ENCODE results near the gene HS1BP3. TPM values are rescaled to one million over a fixed set of nuclear protein-coding genes. Genes with fewer than 3 reads are reported as not detected.

Gene HS1BP3
- total RNA-seq, 1 donor from 2014 or later, result 16.5 TPM

DNA sequence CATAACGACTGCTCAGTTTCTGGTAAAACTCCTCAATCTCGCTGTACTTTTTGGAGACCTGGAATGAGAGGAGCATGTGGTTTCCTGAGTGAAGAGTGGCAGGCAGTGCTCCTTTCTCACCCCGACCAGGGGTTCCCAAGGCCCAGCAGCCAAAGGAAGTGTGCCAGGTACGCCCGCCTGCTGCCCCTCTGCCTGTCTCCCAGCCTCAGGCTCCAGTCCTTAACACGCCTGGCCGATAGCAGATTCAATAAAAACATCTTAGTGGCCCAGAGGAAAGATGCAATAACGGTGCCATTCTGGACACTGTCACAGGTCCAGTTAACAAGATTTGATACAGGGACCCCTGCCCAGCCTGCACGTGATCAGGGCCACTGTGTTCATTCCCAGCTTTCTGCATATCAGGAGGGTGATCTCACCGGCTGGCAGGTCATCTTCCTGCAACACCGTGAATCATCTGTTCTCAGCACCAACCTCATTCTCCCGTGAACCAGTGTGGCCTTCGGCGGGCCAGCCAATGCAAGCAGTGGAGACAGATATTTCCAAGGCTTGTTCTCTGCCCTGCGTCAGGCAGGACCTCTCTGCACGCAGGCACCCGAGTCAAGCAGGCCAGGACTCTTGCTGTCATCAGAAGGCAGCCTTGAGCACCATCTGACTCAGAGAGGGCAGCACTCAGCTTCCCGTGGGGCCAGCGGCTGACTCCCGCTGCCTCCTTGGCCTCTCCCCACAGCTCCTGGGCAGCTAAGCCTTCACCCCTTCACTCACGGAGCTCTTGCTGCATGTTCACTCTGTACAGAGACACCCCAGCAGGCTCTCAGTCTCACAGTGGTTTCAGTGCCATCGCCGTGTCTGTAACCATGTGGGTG, 9.5 kb downstream of the HS1BP3 start:
- H3K4me1 Mint-ChIP-seq (ENCODE audit: low read depth), result no peaks in the 10 kb centered on the region
- no peaks in the 10 kb centered on the region for H3K9me3 Mint-ChIP-seq (ENCODE audit: low read depth)
- no peaks in the 10 kb centered on the region for H3K27me3 Mint-ChIP-seq
- TF ChIP-seq, protein P1, sequence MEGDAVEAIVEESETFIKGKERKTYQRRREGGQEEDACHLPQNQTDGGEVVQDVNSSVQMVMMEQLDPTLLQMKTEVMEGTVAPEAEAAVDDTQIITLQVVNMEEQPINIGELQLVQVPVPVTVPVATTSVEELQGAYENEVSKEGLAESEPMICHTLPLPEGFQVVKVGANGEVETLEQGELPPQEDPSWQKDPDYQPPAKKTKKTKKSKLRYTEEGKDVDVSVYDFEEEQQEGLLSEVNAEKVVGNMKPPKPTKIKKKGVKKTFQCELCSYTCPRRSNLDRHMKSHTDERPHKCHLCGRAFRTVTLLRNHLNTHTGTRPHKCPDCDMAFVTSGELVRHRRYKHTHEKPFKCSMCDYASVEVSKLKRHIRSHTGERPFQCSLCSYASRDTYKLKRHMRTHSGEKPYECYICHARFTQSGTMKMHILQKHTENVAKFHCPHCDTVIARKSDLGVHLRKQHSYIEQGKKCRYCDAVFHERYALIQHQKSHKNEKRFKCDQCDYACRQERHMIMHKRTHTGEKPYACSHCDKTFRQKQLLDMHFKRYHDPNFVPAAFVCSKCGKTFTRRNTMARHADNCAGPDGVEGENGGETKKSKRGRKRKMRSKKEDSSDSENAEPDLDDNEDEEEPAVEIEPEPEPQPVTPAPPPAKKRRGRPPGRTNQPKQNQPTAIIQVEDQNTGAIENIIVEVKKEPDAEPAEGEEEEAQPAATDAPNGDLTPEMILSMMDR (IDR thresholded peaks at IDR 0.05; ENCODE audit: unreplicated experiment), result no peak
- DNase-seq (ENCODE audit: low spot score, unreplicated experiment), result no peak
- peaks cover 11% of the 10 kb centered on the region for H3K36me3 Mint-ChIP-seq (ENCODE audit: insufficient read depth)
- no peak overlapping the region for H3K27ac Mint-ChIP-seq
- H3K4me3 Mint-ChIP-seq (ENCODE audit: low read depth), result no peak overlapping the region

DNA sequence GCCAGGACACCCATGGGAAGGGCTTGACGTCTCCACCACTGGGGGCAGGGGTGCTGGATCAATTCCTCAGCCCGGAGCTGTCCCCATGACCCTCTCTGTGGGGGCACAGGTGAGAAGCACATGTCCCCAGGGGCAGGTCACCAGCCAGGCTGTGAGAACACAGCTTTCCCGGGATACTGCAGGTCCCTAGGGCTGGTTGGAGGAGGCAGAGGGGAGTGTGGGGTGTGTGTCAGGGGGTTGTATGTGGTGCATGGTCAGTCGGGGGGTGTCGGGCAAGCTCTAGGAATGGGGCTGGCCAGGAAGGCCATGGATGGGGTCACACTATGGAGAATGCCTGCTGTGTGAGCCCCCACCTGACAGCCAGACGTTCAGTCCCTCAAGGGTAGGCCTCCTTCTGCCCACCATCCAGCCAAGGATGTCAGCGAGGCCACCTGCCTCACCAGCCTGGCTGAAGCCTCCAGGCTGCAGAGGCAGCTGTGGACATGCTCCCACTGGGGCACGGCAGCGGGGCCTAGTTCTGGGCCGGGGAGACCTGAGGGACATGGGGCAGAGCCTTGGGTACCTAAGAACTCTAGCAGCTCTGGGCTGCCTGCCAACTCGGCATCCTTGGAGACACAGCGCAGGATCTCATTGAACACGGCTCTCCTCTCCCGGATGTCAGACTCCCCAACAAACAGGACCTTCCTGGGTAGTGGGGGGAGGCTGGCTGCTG, 10.3 kb downstream of the HS1BP3 start:
- no peak for DNase-seq (ENCODE audit: low spot score, unreplicated experiment)
- H3K27me3 Mint-ChIP-seq, result no peaks in the 10 kb centered on the region
- H3K36me3 Mint-ChIP-seq (ENCODE audit: insufficient read depth), result peaks cover 13% of the 10 kb centered on the region
- peaks cover 3% of the 10 kb centered on the region for H3K4me1 Mint-ChIP-seq (ENCODE audit: low read depth)
- TF ChIP-seq, protein P1 (IDR thresholded peaks at IDR 0.05; ENCODE audit: unreplicated experiment), result no peak
- H3K4me3 Mint-ChIP-seq (ENCODE audit: low read depth), result no peak overlapping the region
- no peaks in the 10 kb centered on the region for H3K9me3 Mint-ChIP-seq (ENCODE audit: low read depth)
- no peak overlapping the region for H3K27ac Mint-ChIP-seq

DNA sequence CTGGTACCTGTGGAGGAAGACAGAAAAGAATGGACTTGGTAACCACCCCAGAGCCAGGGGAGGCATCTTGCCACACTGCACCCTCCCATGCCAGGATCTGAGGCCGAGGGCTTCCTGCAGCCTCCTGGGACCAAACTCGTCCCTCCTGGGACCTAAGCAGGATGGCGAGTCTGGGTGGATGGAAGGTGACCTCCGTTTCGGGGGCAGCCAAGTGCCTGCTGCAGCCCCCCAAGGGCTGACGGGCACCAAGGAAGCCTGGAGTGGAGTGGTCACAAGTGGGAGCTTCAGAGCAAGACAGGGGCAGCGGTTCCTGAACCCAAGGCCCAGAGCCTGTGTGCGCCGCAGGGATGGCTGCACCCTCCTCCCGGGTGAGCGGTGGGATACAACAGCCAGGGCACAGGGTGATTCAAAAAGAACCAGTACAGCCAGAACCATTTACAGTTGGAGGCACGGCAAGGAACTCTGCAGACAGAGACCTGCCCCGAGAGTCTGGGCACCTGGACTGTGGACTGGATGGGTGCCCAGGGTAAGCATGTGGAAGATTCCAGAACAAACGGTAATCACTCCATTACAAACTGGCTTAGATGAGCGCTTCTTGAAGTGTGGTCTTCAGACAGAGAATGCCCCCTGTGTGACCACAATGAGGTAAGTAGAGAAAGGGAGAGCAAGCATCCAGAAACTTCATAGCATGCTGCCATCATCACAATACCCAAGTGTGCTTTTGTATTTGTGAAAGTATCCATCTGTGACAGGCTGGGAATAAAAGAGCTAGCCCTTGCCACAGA, 12.1 kb downstream of the HS1BP3 start:
- no peak for DNase-seq (ENCODE audit: low spot score, unreplicated experiment)
- H3K27me3 Mint-ChIP-seq, result no peaks in the 10 kb centered on the region
- TF ChIP-seq, protein P1 (IDR thresholded peaks at IDR 0.05; ENCODE audit: unreplicated experiment), result no peak
- H3K4me1 Mint-ChIP-seq (ENCODE audit: low read depth), result peaks cover 12% of the 10 kb centered on the region
- peaks cover 6% of the 10 kb centered on the region for H3K36me3 Mint-ChIP-seq (ENCODE audit: insufficient read depth)
- no peak overlapping the region for H3K4me3 Mint-ChIP-seq (ENCODE audit: low read depth)
- no peaks in the 10 kb centered on the region for H3K9me3 Mint-ChIP-seq (ENCODE audit: low read depth)
- H3K27ac Mint-ChIP-seq, result no peak overlapping the region

DNA sequence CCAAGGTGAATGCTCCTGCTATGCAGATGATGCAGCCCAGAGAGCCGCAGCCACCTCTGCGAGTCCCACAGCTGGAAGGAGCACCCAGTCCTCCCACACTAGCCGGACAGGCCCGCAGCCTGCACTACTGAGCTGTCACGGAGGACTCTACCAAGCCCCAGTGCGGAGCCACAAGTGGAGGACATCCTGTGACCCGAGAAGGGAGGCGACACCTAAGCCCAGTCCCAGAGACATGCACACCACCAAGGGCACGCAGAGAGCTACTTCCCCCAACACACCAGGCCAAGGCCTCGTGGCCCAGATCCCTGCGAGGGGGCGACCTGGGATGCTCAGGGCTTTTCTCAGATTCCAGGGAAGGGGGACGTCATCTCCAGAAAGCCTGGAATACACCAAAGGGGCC, 12.9 kb downstream of the HS1BP3 start:
- no peak for DNase-seq (ENCODE audit: low spot score, unreplicated experiment)
- Mint-ChIP-seq H3K36me3 (ENCODE audit: insufficient read depth) (peaks cover 4% of the 10 kb centered on the region), H3K4me3 (ENCODE audit: low read depth) (no peak overlapping the region), H3K27me3 (no peaks in the 10 kb centered on the region), H3K27ac (no peak overlapping the region), H3K9me3 (ENCODE audit: low read depth) (no peaks in the 10 kb centered on the region), H3K4me1 (ENCODE audit: low read depth) (peaks cover 13% of the 10 kb centered on the region)
- TF ChIP-seq, protein P1 (IDR thresholded peaks at IDR 0.05; ENCODE audit: unreplicated experiment), result no peak

DNA sequence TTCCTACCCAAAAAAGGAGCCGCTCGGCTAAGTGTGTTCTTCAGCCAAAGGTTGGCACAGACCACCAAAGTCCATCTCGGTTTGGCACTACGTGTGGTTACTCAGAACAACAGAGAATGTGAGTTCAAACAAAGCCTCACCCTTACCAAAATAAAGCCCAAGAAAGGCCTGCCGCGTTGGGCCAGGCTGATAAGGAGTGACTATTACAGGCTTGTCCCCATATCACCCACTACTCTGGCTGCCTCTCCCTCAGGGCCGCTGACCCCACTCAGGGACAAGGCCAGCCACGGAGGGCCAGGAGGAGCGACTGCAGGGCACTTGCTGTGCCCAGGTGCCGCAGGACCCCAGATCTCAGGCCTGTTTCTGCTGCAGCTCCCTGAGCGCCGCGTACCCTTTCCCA, 13.8 kb downstream of the HS1BP3 start:
- TF ChIP-seq, protein P1 (IDR thresholded peaks at IDR 0.05; ENCODE audit: unreplicated experiment), result no peak
- no peaks in the 10 kb centered on the region for H3K27me3 Mint-ChIP-seq
- peaks cover 13% of the 10 kb centered on the region for H3K4me1 Mint-ChIP-seq (ENCODE audit: low read depth)
- no peaks in the 10 kb centered on the region for H3K9me3 Mint-ChIP-seq (ENCODE audit: low read depth)
- H3K27ac Mint-ChIP-seq, result no peak overlapping the region
- no peak for DNase-seq (ENCODE audit: low spot score, unreplicated experiment)
- H3K4me3 Mint-ChIP-seq (ENCODE audit: low read depth), result no peak overlapping the region
- peaks cover 4% of the 10 kb centered on the region for H3K36me3 Mint-ChIP-seq (ENCODE audit: insufficient read depth)
